H9 (cell line): ENCODE data around the gene NRXN3. TPM values are rescaled to one million over a fixed set of nuclear protein-coding genes. Genes with fewer than 3 reads are reported as not detected.

Experiments used
- DNase-seq: peaks from one replicate; pipeline ENCODE4 v3.0.0-alpha.2; 2017
- H2AFZ ChIP-seq: one replicate; pipeline ENCODE4 v1.6.1; 2013; ENCODE audit warnings: mild to moderate bottlenecking, low read length, control low read depth, moderate library complexity
- H2AK5ac ChIP-seq: 2 replicates; pipeline ENCODE4 v1.6.1; 2013; ENCODE audit warnings: low read length, control low read depth, mixed read lengths; ENCODE audit not compliant: insufficient read length
- H2BK120ac ChIP-seq: one replicate; pipeline ENCODE4 v1.6.1; 2013; ENCODE audit warnings: low read depth, mild to moderate bottlenecking, low read length, control low read depth, inconsistent platforms; ENCODE audit not compliant: poor library complexity, severe bottlenecking
- H2BK12ac ChIP-seq: 2 replicates; pipeline ENCODE4 v1.6.1; 2013; ENCODE audit warnings: low read length, control low read depth, mixed read lengths, low read depth; ENCODE audit not compliant: insufficient read length
- H2BK15ac ChIP-seq: 2 replicates; pipeline ENCODE4 v1.6.1; 2013; ENCODE audit warnings: low read depth, low read length, control low read depth
- H2BK20ac ChIP-seq: one replicate; pipeline ENCODE4 v1.6.1; 2013; ENCODE audit warnings: low read depth, mild to moderate bottlenecking, low read length, control low read depth, inconsistent platforms; ENCODE audit not compliant: poor library complexity, severe bottlenecking
- H2BK5ac ChIP-seq: 2 replicates; pipeline ENCODE4 v1.6.1; 2013; ENCODE audit warnings: low read length, control low read depth, mixed read lengths; ENCODE audit not compliant: insufficient read length
- H3K14ac ChIP-seq: 2 replicates; pipeline ENCODE4 v1.6.1; 2013; ENCODE audit warnings: low read length, control low read depth; ENCODE audit not compliant: insufficient read depth
- H3K18ac ChIP-seq: 2 replicates; pipeline ENCODE4 v1.6.1; 2013; ENCODE audit warnings: low read depth, mild to moderate bottlenecking, mixed read lengths, low read length, control low read depth; ENCODE audit not compliant: insufficient read length
- H3K23ac ChIP-seq: 2 replicates; pipeline ENCODE4 v1.6.1; 2013; ENCODE audit warnings: low read length, control low read depth, mixed read lengths, low read depth; ENCODE audit not compliant: insufficient read length
- H3K23me2 ChIP-seq: 2 replicates; pipeline ENCODE4 v1.6.1; 2013; ENCODE audit warnings: low read depth, mild to moderate bottlenecking, mixed read lengths, low read length, control low read depth; ENCODE audit not compliant: insufficient read length, poor library complexity, severe bottlenecking
- H3K27ac ChIP-seq: 2 replicates; pipeline ENCODE4 v1.5.1; 2013; ENCODE audit warnings: low read length, control low read depth, mixed read lengths, low read depth; ENCODE audit not compliant: insufficient read length
- H3K27me3 ChIP-seq: 2 replicates; pipeline ENCODE4 v1.6.1; 2013; ENCODE audit warnings: low read length, control low read depth, inconsistent platforms; ENCODE audit not compliant: insufficient read depth
- H3K4ac ChIP-seq: 2 replicates; pipeline ENCODE4 v1.6.1; 2013; ENCODE audit warnings: low read depth, mild to moderate bottlenecking, control low read depth, inconsistent platforms, low read length, moderate library complexity
- H3K4me1 ChIP-seq: 2 replicates; pipeline ENCODE4 v1.6.1; 2013; ENCODE audit warnings: low read length, control low read depth, inconsistent platforms; ENCODE audit not compliant: insufficient read depth
- H3K4me2 ChIP-seq: 2 replicates; pipeline ENCODE4 v1.6.1; 2013; ENCODE audit warnings: low read length, control low read depth, mixed read lengths; ENCODE audit not compliant: insufficient read length, insufficient read depth
- H3K56ac ChIP-seq: 2 replicates; pipeline ENCODE4 v1.6.1; 2013; ENCODE audit warnings: low read depth, mild to moderate bottlenecking, mixed read lengths, low read length, control low read depth; ENCODE audit not compliant: insufficient read length
- H3K79me1 ChIP-seq: 2 replicates; pipeline ENCODE4 v1.6.1; 2013; ENCODE audit warnings: low read depth, mild to moderate bottlenecking, moderate library complexity, low read length, control low read depth, inconsistent platforms; ENCODE audit not compliant: insufficient read depth, poor library complexity, severe bottlenecking
- H3K79me2 ChIP-seq: 2 replicates; pipeline ENCODE4 v1.6.1; 2013; ENCODE audit warnings: low read length, control low read depth, inconsistent platforms; ENCODE audit not compliant: insufficient read depth
- H3K9ac ChIP-seq: 2 replicates; pipeline ENCODE4 v1.6.1; 2013; ENCODE audit warnings: low read length, control low read depth, mixed read lengths; ENCODE audit not compliant: insufficient read length; ENCODE audit errors: extremely low read depth
- H3K9me3 ChIP-seq: one replicate; pipeline ENCODE4 v1.6.1; 2013; ENCODE audit warnings: low read depth, low read length, inconsistent platforms; ENCODE audit not compliant: control insufficient read depth
- H3T11ph ChIP-seq: one replicate; pipeline ENCODE4 v1.6.1; 2013; ENCODE audit warnings: mild to moderate bottlenecking, low read length, control low read depth, inconsistent platforms
- H4K20me1 ChIP-seq: one replicate; pipeline ENCODE4 v1.6.1; 2013; ENCODE audit not compliant: control insufficient read depth, insufficient read length, insufficient read depth
- H4K5ac ChIP-seq: 2 replicates; pipeline ENCODE4 v1.6.1; 2013; ENCODE audit warnings: low read depth, mild to moderate bottlenecking, mixed read lengths, low read length, control low read depth; ENCODE audit not compliant: insufficient read length
- H4K8ac ChIP-seq: replicated peaks from 2 replicates; pipeline ENCODE4 v1.6.1; 2013; ENCODE audit warnings: low read length, control low read depth, mixed read lengths, low read depth; ENCODE audit not compliant: insufficient read length
- H4K91ac ChIP-seq: 2 replicates; pipeline ENCODE4 v1.6.1; 2013; ENCODE audit warnings: low read depth, mild to moderate bottlenecking, moderate library complexity, mixed read lengths, low read length, control low read depth; ENCODE audit not compliant: insufficient read length
- H3K27ac Mint-ChIP-seq, 3 experiments: 2 replicates in 2 of 3; 3 replicates in 1 of 3; pipeline ENCODE4 v1.8.0; 2020 to 2021; ENCODE audit warnings: mixed read lengths in 3 of 3, mild to moderate bottlenecking in 1 of 3, moderate library complexity in 1 of 3
- H3K27me3 Mint-ChIP-seq: 2 replicates; pipeline ENCODE4 v1.8.0; 2021; ENCODE audit warnings: low read depth, mild to moderate bottlenecking, moderate library complexity, mixed read lengths
- H3K36me3 Mint-ChIP-seq, 3 experiments: 2 replicates in 2 of 3; 3 replicates in 1 of 3; pipeline ENCODE4 v1.8.0; 2020 to 2021; ENCODE audit warnings: low read depth in 3 of 3, mixed read lengths in 3 of 3; ENCODE audit not compliant: insufficient read depth in 1 of 3
- H3K4me1 Mint-ChIP-seq, 2 experiments: 2 replicates each; pipeline ENCODE4 v1.8.0; 2020; ENCODE audit warnings: mixed read lengths in 2 of 2
- H3K4me3 Mint-ChIP-seq, 2 experiments: 2 replicates in 1 of 2; 3 replicates in 1 of 2; pipeline ENCODE4 v1.8.0; 2020 to 2021; ENCODE audit warnings: mild to moderate bottlenecking in 2 of 2, mixed read lengths in 2 of 2, moderate library complexity in 1 of 2
- H3K9me3 Mint-ChIP-seq, 2 experiments: 2 replicates in 1 of 2; 3 replicates in 1 of 2; pipeline ENCODE4 v1.8.0; 2020; ENCODE audit warnings: mild to moderate bottlenecking in 2 of 2, mixed read lengths in 2 of 2, moderate library complexity in 1 of 2
- WGBS: extraction: QIAGEN DNeasy Blood & Tissue Kit; methylation state at CpG from one replicate; pipeline ENCODE4 v1.1.7; 2013; ENCODE audit warnings: missing lambda C conversion rate, low lambda C conversion rate, mixed read lengths; ENCODE audit not compliant: insufficient read length; ENCODE audit errors: extremely low coverage; 5-methylcytosine and 5-hydroxymethylcytosine counted together
- total RNA-seq: library from RNA; stranded (reverse); gene quantifications from 2 replicates; pipeline ENCODE4 v1.2.1, GENCODE V29; 2021
- TF ChIP-seq, protein P1 (sequence below): fragments of 200-600 bp; sonication (generic); conservative IDR thresholded peaks from 3 replicates; pipeline ENCODE4 v1.8.0; 2021; ENCODE audit warnings: antibody characterized with exemption, mild to moderate bottlenecking

NRXN3 gene
- total RNA-seq, 1 experiment from 2014 or later: 1.8 TPM

GRCh38 chr14:78836777-78837176, 666.6 kb downstream of the NRXN3 start:
- DNase-seq: peak; percentile 85
- H3K9me3 ChIP-seq: no peaks in the 10 kb centered on the region
- no peaks in the 10 kb centered on the region for H3K27me3 ChIP-seq
- no peaks in the 10 kb centered on the region for H3K23me2 ChIP-seq
- no peaks in the 10 kb centered on the region for H3K79me1 ChIP-seq
- H4K20me1 ChIP-seq: no peaks in the 10 kb centered on the region
- no peak overlapping the region for H3K4ac ChIP-seq
- no peak overlapping the region for H2BK15ac ChIP-seq
- TF ChIP-seq, protein P1, sequence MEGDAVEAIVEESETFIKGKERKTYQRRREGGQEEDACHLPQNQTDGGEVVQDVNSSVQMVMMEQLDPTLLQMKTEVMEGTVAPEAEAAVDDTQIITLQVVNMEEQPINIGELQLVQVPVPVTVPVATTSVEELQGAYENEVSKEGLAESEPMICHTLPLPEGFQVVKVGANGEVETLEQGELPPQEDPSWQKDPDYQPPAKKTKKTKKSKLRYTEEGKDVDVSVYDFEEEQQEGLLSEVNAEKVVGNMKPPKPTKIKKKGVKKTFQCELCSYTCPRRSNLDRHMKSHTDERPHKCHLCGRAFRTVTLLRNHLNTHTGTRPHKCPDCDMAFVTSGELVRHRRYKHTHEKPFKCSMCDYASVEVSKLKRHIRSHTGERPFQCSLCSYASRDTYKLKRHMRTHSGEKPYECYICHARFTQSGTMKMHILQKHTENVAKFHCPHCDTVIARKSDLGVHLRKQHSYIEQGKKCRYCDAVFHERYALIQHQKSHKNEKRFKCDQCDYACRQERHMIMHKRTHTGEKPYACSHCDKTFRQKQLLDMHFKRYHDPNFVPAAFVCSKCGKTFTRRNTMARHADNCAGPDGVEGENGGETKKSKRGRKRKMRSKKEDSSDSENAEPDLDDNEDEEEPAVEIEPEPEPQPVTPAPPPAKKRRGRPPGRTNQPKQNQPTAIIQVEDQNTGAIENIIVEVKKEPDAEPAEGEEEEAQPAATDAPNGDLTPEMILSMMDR: peak; percentile 87
- H2BK5ac ChIP-seq: no peak overlapping the region
- no peak overlapping the region for H2AFZ ChIP-seq
- Mint-ChIP-seq H3K27ac (no peak overlapping the region), H3K9me3 (0 out of 5 replicates have a peak, but pooled peaks cover 0 to under 1% of the 10 kb centered on the region in 2 experiments), H3K27me3 (no peaks in the 10 kb centered on the region; the same call in 1 of the 2 replicates), H3K36me3 (peaks cover 0 to 2% (median 0%) of the 10 kb centered on the region in 3 experiments; a peak in 1 of 7 replicates), H3K4me1 (peaks cover 10 to 17% of the 10 kb centered on the region in 2 experiments), H3K4me3 (no peak overlapping the region)
- no peak overlapping the region for H3K18ac ChIP-seq
- H2BK12ac ChIP-seq: no peak overlapping the region
- H3K9ac ChIP-seq: no peak overlapping the region
- no peak overlapping the region for H2BK120ac ChIP-seq
- H3K56ac ChIP-seq: no peak overlapping the region
- no peak overlapping the region for H3K4me2 ChIP-seq
- H3T11ph ChIP-seq: no peak overlapping the region
- no peak overlapping the region for H2AK5ac ChIP-seq
- H3K4me1 ChIP-seq: no peaks in the 10 kb centered on the region
- no peak overlapping the region for H3K27ac ChIP-seq
- H4K91ac ChIP-seq: no peak overlapping the region
- no peak overlapping the region for H2BK20ac ChIP-seq
- WGBS: no CpG with 5 or more reads among the region's 4 CpGs
- no peak overlapping the region for H3K23ac ChIP-seq
- no peak overlapping the region for H4K5ac ChIP-seq
- H4K8ac ChIP-seq: no peak overlapping the region
- H3K14ac ChIP-seq: no peak overlapping the region
- no peaks in the 10 kb centered on the region for H3K79me2 ChIP-seq
